H9 (cell line): ENCODE measurements around the gene BMPR1A. TPM values are rescaled to one million over a fixed set of nuclear protein-coding genes. Genes with fewer than 3 reads are reported as not detected.
A peak's percentile ranks its signal among the peaks of the same experiment; 100 is the strongest.

ENCODE experiments used
- DNase-seq: peaks from one replicate; pipeline ENCODE4 v3.0.0-alpha.2; 2017
- H2AFZ ChIP-seq: one replicate; pipeline ENCODE4 v1.6.1; 2013; ENCODE audit warnings: mild to moderate bottlenecking, low read length, control low read depth, moderate library complexity
- H2AK5ac ChIP-seq: 2 replicates; pipeline ENCODE4 v1.6.1; 2013; ENCODE audit warnings: low read length, control low read depth, mixed read lengths; ENCODE audit not compliant: insufficient read length
- H2BK120ac ChIP-seq: one replicate; pipeline ENCODE4 v1.6.1; 2013; ENCODE audit warnings: low read depth, mild to moderate bottlenecking, low read length, control low read depth, inconsistent platforms; ENCODE audit not compliant: poor library complexity, severe bottlenecking
- H2BK12ac ChIP-seq: 2 replicates; pipeline ENCODE4 v1.6.1; 2013; ENCODE audit warnings: low read length, control low read depth, mixed read lengths, low read depth; ENCODE audit not compliant: insufficient read length
- H2BK15ac ChIP-seq: 2 replicates; pipeline ENCODE4 v1.6.1; 2013; ENCODE audit warnings: low read depth, low read length, control low read depth
- H2BK20ac ChIP-seq: one replicate; pipeline ENCODE4 v1.6.1; 2013; ENCODE audit warnings: low read depth, mild to moderate bottlenecking, low read length, control low read depth, inconsistent platforms; ENCODE audit not compliant: poor library complexity, severe bottlenecking
- H2BK5ac ChIP-seq: 2 replicates; pipeline ENCODE4 v1.6.1; 2013; ENCODE audit warnings: low read length, control low read depth, mixed read lengths; ENCODE audit not compliant: insufficient read length
- H3K14ac ChIP-seq: 2 replicates; pipeline ENCODE4 v1.6.1; 2013; ENCODE audit warnings: low read length, control low read depth; ENCODE audit not compliant: insufficient read depth
- H3K18ac ChIP-seq: 2 replicates; pipeline ENCODE4 v1.6.1; 2013; ENCODE audit warnings: low read depth, mild to moderate bottlenecking, mixed read lengths, low read length, control low read depth; ENCODE audit not compliant: insufficient read length
- H3K23ac ChIP-seq: 2 replicates; pipeline ENCODE4 v1.6.1; 2013; ENCODE audit warnings: low read length, control low read depth, mixed read lengths, low read depth; ENCODE audit not compliant: insufficient read length
- H3K23me2 ChIP-seq: 2 replicates; pipeline ENCODE4 v1.6.1; 2013; ENCODE audit warnings: low read depth, mild to moderate bottlenecking, mixed read lengths, low read length, control low read depth; ENCODE audit not compliant: insufficient read length, poor library complexity, severe bottlenecking
- H3K27ac ChIP-seq: 2 replicates; pipeline ENCODE4 v1.5.1; 2013; ENCODE audit warnings: low read length, control low read depth, mixed read lengths, low read depth; ENCODE audit not compliant: insufficient read length
- H3K27me3 ChIP-seq: 2 replicates; pipeline ENCODE4 v1.6.1; 2013; ENCODE audit warnings: low read length, control low read depth, inconsistent platforms; ENCODE audit not compliant: insufficient read depth
- H3K4ac ChIP-seq: 2 replicates; pipeline ENCODE4 v1.6.1; 2013; ENCODE audit warnings: low read depth, mild to moderate bottlenecking, control low read depth, inconsistent platforms, low read length, moderate library complexity
- H3K4me1 ChIP-seq: 2 replicates; pipeline ENCODE4 v1.6.1; 2013; ENCODE audit warnings: low read length, control low read depth, inconsistent platforms; ENCODE audit not compliant: insufficient read depth
- H3K4me2 ChIP-seq: 2 replicates; pipeline ENCODE4 v1.6.1; 2013; ENCODE audit warnings: low read length, control low read depth, mixed read lengths; ENCODE audit not compliant: insufficient read length, insufficient read depth
- H3K56ac ChIP-seq: 2 replicates; pipeline ENCODE4 v1.6.1; 2013; ENCODE audit warnings: low read depth, mild to moderate bottlenecking, mixed read lengths, low read length, control low read depth; ENCODE audit not compliant: insufficient read length
- H3K79me1 ChIP-seq: 2 replicates; pipeline ENCODE4 v1.6.1; 2013; ENCODE audit warnings: low read depth, mild to moderate bottlenecking, moderate library complexity, low read length, control low read depth, inconsistent platforms; ENCODE audit not compliant: insufficient read depth, poor library complexity, severe bottlenecking
- H3K79me2 ChIP-seq: 2 replicates; pipeline ENCODE4 v1.6.1; 2013; ENCODE audit warnings: low read length, control low read depth, inconsistent platforms; ENCODE audit not compliant: insufficient read depth
- H3K9ac ChIP-seq: 2 replicates; pipeline ENCODE4 v1.6.1; 2013; ENCODE audit warnings: low read length, control low read depth, mixed read lengths; ENCODE audit not compliant: insufficient read length; ENCODE audit errors: extremely low read depth
- H3K9me3 ChIP-seq: one replicate; pipeline ENCODE4 v1.6.1; 2013; ENCODE audit warnings: low read depth, low read length, inconsistent platforms; ENCODE audit not compliant: control insufficient read depth
- H3T11ph ChIP-seq: one replicate; pipeline ENCODE4 v1.6.1; 2013; ENCODE audit warnings: mild to moderate bottlenecking, low read length, control low read depth, inconsistent platforms
- H4K20me1 ChIP-seq: one replicate; pipeline ENCODE4 v1.6.1; 2013; ENCODE audit not compliant: control insufficient read depth, insufficient read length, insufficient read depth
- H4K5ac ChIP-seq: 2 replicates; pipeline ENCODE4 v1.6.1; 2013; ENCODE audit warnings: low read depth, mild to moderate bottlenecking, mixed read lengths, low read length, control low read depth; ENCODE audit not compliant: insufficient read length
- H4K8ac ChIP-seq: replicated peaks from 2 replicates; pipeline ENCODE4 v1.6.1; 2013; ENCODE audit warnings: low read length, control low read depth, mixed read lengths, low read depth; ENCODE audit not compliant: insufficient read length
- H4K91ac ChIP-seq: 2 replicates; pipeline ENCODE4 v1.6.1; 2013; ENCODE audit warnings: low read depth, mild to moderate bottlenecking, moderate library complexity, mixed read lengths, low read length, control low read depth; ENCODE audit not compliant: insufficient read length
- H3K27ac Mint-ChIP-seq, 3 experiments: 2 replicates in 2 of 3; 3 replicates in 1 of 3; pipeline ENCODE4 v1.8.0; 2020 to 2021; ENCODE audit warnings: mixed read lengths in 3 of 3, mild to moderate bottlenecking in 1 of 3, moderate library complexity in 1 of 3
- H3K27me3 Mint-ChIP-seq: 2 replicates; pipeline ENCODE4 v1.8.0; 2021; ENCODE audit warnings: low read depth, mild to moderate bottlenecking, moderate library complexity, mixed read lengths
- H3K36me3 Mint-ChIP-seq, 3 experiments: 2 replicates in 2 of 3; 3 replicates in 1 of 3; pipeline ENCODE4 v1.8.0; 2020 to 2021; ENCODE audit warnings: low read depth in 3 of 3, mixed read lengths in 3 of 3; ENCODE audit not compliant: insufficient read depth in 1 of 3
- H3K4me1 Mint-ChIP-seq, 2 experiments: 2 replicates each; pipeline ENCODE4 v1.8.0; 2020; ENCODE audit warnings: mixed read lengths in 2 of 2
- H3K4me3 Mint-ChIP-seq, 2 experiments: 2 replicates in 1 of 2; 3 replicates in 1 of 2; pipeline ENCODE4 v1.8.0; 2020 to 2021; ENCODE audit warnings: mild to moderate bottlenecking in 2 of 2, mixed read lengths in 2 of 2, moderate library complexity in 1 of 2
- H3K9me3 Mint-ChIP-seq, 2 experiments: 2 replicates in 1 of 2; 3 replicates in 1 of 2; pipeline ENCODE4 v1.8.0; 2020; ENCODE audit warnings: mild to moderate bottlenecking in 2 of 2, mixed read lengths in 2 of 2, moderate library complexity in 1 of 2
- CTCF ChIP-seq: fragments of 200-600 bp; sonication (generic); conservative IDR thresholded peaks from 3 replicates; pipeline ENCODE4 v1.8.0; 2021; ENCODE audit warnings: antibody characterized with exemption, mild to moderate bottlenecking
- WGBS: extraction: QIAGEN DNeasy Blood & Tissue Kit; methylation state at CpG from one replicate; pipeline ENCODE4 v1.1.7; 2013; ENCODE audit warnings: missing lambda C conversion rate, low lambda C conversion rate, mixed read lengths; ENCODE audit not compliant: insufficient read length; ENCODE audit errors: extremely low coverage; 5-methylcytosine and 5-hydroxymethylcytosine counted together
- total RNA-seq: library from RNA; stranded (reverse); gene quantifications from 2 replicates; pipeline ENCODE4 v1.2.1, GENCODE V29; 2021

The BMPR1A gene
- total RNA-seq, 1 experiment from 2014 or later: 138 TPM

- Histone ChIP-seq H3K4ac (no peak overlapping the region), H3K9ac (no peak overlapping the region), H3K27me3 (no peaks in the 10 kb centered on the region), H3T11ph (no peak overlapping the region), H2AFZ (no peak overlapping the region), H3K79me2 (peaks cover 63% of the 10 kb centered on the region; the same call in 1 of the 2 replicates), H3K23ac (no peak overlapping the region), H3K23me2 (no peaks in the 10 kb centered on the region), H3K56ac (no peak overlapping the region), H4K8ac (no peak overlapping the region), H3K14ac (no peak overlapping the region), H2BK12ac (no peak overlapping the region), H3K4me1 (peaks cover 5% of the 10 kb centered on the region; the same call in 1 of the 2 replicates), H4K20me1 (no peaks in the 10 kb centered on the region), H2BK120ac (no peak overlapping the region), H2BK15ac (no peak overlapping the region), H3K79me1 (peaks cover 10% of the 10 kb centered on the region), H3K4me2 (no peak overlapping the region), H4K5ac (no peak overlapping the region), H3K27ac (no peak overlapping the region), H3K9me3 (no peaks in the 10 kb centered on the region), H2BK5ac (no peak overlapping the region), H2BK20ac (no peak overlapping the region), H3K18ac (no peak overlapping the region), H4K91ac (no peak overlapping the region), H2AK5ac (no peak overlapping the region)
- no CpG with 5 or more reads among the region's 2 CpGs for WGBS
- no peak for DNase-seq
- Mint-ChIP-seq H3K27ac (peak overlapping the region in 2 of 3 experiments; percentile 80 to 84; a peak in 3 of 7 replicates), H3K27me3 (no peaks in the 10 kb centered on the region), H3K36me3 (no peaks in the 10 kb centered on the region; a peak in 1 of 7 replicates), H3K4me3 (no peak overlapping the region; a peak in 1 of 5 replicates), H3K4me1 (peaks cover 52 to 57% of the 10 kb centered on the region in 2 experiments), H3K9me3 (no peaks in the 10 kb centered on the region)
- no peak for TF ChIP-seq CTCF
Measured at GRCh38 chr10:86829472-86829871, 73.1 kb downstream of the BMPR1A start.
